Measurements from ENCODE around the gene LRIT1.

GRCh38 chr10:84248794-84249193 is 7.4 kb upstream of the LRIT1 start:
- TF ChIP-seq REST (IDR thresholded peaks at IDR 0.05; ENCODE audit: insufficient read depth in 1 of 2, low read depth in 2 of 2, low read length in 2 of 2) (no peak), POLR2AphosphoS5 (IDR thresholded peaks at IDR 0.05; ENCODE audit: low read depth, low read length) (no peak), TAF1 (IDR thresholded peaks at IDR 0.05; ENCODE audit: borderline replicate concordance, insufficient read depth, low read length) (no peak)

All from PFSK-1 (cell line).